ENCODE results near the gene PHKG2.
A peak's percentile ranks its signal among the peaks of the same experiment; 100 is the strongest.

PHKG2 gene

GRCh38 chr16:30784215-30784614 lies 36.0 kb downstream of the PHKG2 start:
- TF ChIP-seq CTCF (IDR thresholded peaks at IDR 0.05; ENCODE audit: extremely low read depth, missing control alignments): no peak
- no peak for DNase-seq (ENCODE audit: low spot score)

- DNase-seq (ENCODE audit: low spot score): no peak
- no peak for TF ChIP-seq CTCF (IDR thresholded peaks at IDR 0.05; ENCODE audit: extremely low read depth, missing control alignments)
These were observed 37.2 kb downstream of the PHKG2 start for GRCh38 chr16:30785126-30786106.

GRCh38 chr16:30786115-30786935 lies 38.1 kb downstream of the PHKG2 start:
- no peak for TF ChIP-seq CTCF (IDR thresholded peaks at IDR 0.05; ENCODE audit: extremely low read depth, missing control alignments)
- peak; percentile 61 for DNase-seq (ENCODE audit: low spot score)

- TF ChIP-seq CTCF (IDR thresholded peaks at IDR 0.05; ENCODE audit: extremely low read depth, missing control alignments): no peak
- DNase-seq (ENCODE audit: low spot score): peak; percentile 60
These were observed 38.8 kb downstream of the PHKG2 start, which contains the start of gene ZNF629 for GRCh38 chr16:30786936-30787612. Gene ZNF629, minus strand, starts transcription at chr16:30787205. Its CDS starts 2,723 bp downstream, at chr16:30784482.

GRCh38 chr16:30787613-30788378 lies 39.6 kb downstream of the PHKG2 start:
- no peak for TF ChIP-seq CTCF (IDR thresholded peaks at IDR 0.05; ENCODE audit: extremely low read depth, missing control alignments)
- no peak for DNase-seq (ENCODE audit: low spot score)

GRCh38 chr16:30793508-30794069 lies 45.4 kb downstream of the PHKG2 start:
- TF ChIP-seq CTCF (IDR thresholded peaks at IDR 0.05; ENCODE audit: extremely low read depth, missing control alignments): no peak
- no peak for DNase-seq (ENCODE audit: low spot score)

All from GM20000 (cell line).